Panc1 (cell line): ENCODE measurements around the gene PHF8. TPM values are rescaled to one million over a fixed set of nuclear protein-coding genes. Genes with fewer than 3 reads are reported as not detected.

Source experiments
- ATAC-seq: fragments of 200-7000 bp; cut with Tn5 transposase; 2 replicates; pipeline ENCODE4 v1.9.1; 2020; ENCODE audit warnings: mild to moderate bottlenecking, moderate library complexity
- BruUV-seq: library from RNA; stranded (reverse); fragments of 400-500 nt; replicated peaks from 2 replicates; lab custom pipeline; 2021; lab: Mats Ljungman, UMichigan
- CTCF ChIA-PET: fragments of 300-600 bp; sonication (Branson Sonifier 250); formaldehyde crosslinking; loops from one replicate; lab custom pipeline; 2022; ENCODE audit warnings: antibody characterized with exemption; lab: Charles Lee
- POLR2A ChIA-PET: fragments of 300-600 bp; sonication (Branson Sonifier 250); formaldehyde crosslinking; loops from one replicate; lab custom pipeline; 2022; ENCODE audit warnings: antibody characterized with exemption; lab: Charles Lee
- DNase-seq: peaks from one replicate; pipeline ENCODE4 v3.0.0-alpha.2; 2010; ENCODE audit warnings: low read depth, low spot score
- H3K27ac ChIP-seq: 2 replicates; pipeline ENCODE4 v1.5.1; 2011; ENCODE audit warnings: mild to moderate bottlenecking, low read length, inconsistent platforms
- H3K27me3 ChIP-seq: fragments of 200-500 bp; sonication (Bioruptor generic); 2 replicates; pipeline ENCODE4 v1.6.0; 2014; ENCODE audit warnings: low read length, inconsistent platforms; ENCODE audit not compliant: control insufficient read depth, insufficient read depth
- H3K36me3 ChIP-seq: fragments of 200-500 bp; sonication (Bioruptor generic); 2 replicates; pipeline ENCODE4 v1.5.1; 2014; ENCODE audit warnings: inconsistent platforms, mild to moderate bottlenecking, low read length, moderate library complexity; ENCODE audit not compliant: control insufficient read depth, insufficient read depth
- H3K4me1 ChIP-seq: 2 replicates; pipeline ENCODE4 v1.5.1; 2011; ENCODE audit warnings: inconsistent platforms, mild to moderate bottlenecking, low read length, moderate library complexity; ENCODE audit not compliant: control insufficient read depth, insufficient read depth
- H3K4me3 ChIP-seq, 2 experiments: 2 replicates each; pipeline ENCODE4 v1.5.1; 2011 to 2012; ENCODE audit warnings: low read depth in 2 of 2, low read length in 2 of 2, mild to moderate bottlenecking in 2 of 2, inconsistent platforms in 1 of 2, moderate library complexity in 1 of 2
- H3K9me3 ChIP-seq: fragments of 200-500 bp; sonication (Bioruptor generic); 2 replicates; pipeline ENCODE4 v1.5.1; 2014; ENCODE audit warnings: low read depth, mild to moderate bottlenecking, inconsistent platforms, low read length, moderate library complexity; ENCODE audit not compliant: control insufficient read depth, insufficient read depth
- CTCF ChIP-seq: fragments of 450-650 bp; IDR thresholded peaks from 2 replicates; pipeline ENCODE4 v1.5.1; 2017; ENCODE audit warnings: mild to moderate bottlenecking
- POLR2AphosphoS5 ChIP-seq: IDR thresholded peaks from 2 replicates; pipeline ENCODE4 v1.6.1; 2012; ENCODE audit warnings: mild to moderate bottlenecking, low read depth, low read length, moderate library complexity
- SIN3A ChIP-seq: IDR thresholded peaks from 2 replicates; pipeline ENCODE4 v1.6.1; 2012; ENCODE audit warnings: low read depth, mild to moderate bottlenecking, low read length, moderate library complexity, borderline replicate concordance; ENCODE audit not compliant: insufficient read depth
- TCF7L2 ChIP-seq: IDR thresholded peaks from 2 replicates; pipeline ENCODE4 v1.6.1; 2011; ENCODE audit warnings: mild to moderate bottlenecking, low read depth, low read length, inconsistent platforms
- in situ Hi-C: cut with HindIII; loops from 2 replicates; pipeline ENCODE4 v1.10.0; 2016; ENCODE audit warnings: low sequenced_read_pairs, low pct_unique_long_range_greater_than_20kb
- intact Hi-C: fragments of 100-400 bp; cut with micrococcal nuclease; formaldehyde crosslinking; loops from one replicate; pipeline ENCODE4 v1.10.0; 2022; ENCODE audit not compliant: unreplicated experiment
- total RNA-seq: library from RNA; stranded (reverse); gene quantifications from one replicate; pipeline ENCODE4 v1.2.1, GENCODE V29; 2021; ENCODE audit not compliant: unreplicated experiment
- TF ChIP-seq, protein P1 (sequence below), 2 experiments: IDR thresholded peaks; 2 replicates each; pipeline ENCODE4 v1.6.1; 2011 to 2012; ENCODE audit warnings: low read depth in 2 of 2, control low read depth in 1 of 2, low read length in 1 of 2, mild to moderate bottlenecking in 1 of 2, moderate library complexity in 1 of 2; ENCODE audit not compliant: insufficient read depth in 1 of 2

The PHF8 gene
- total RNA-seq, 1 experiment from 2014 or later = 27.5 TPM

DNA sequence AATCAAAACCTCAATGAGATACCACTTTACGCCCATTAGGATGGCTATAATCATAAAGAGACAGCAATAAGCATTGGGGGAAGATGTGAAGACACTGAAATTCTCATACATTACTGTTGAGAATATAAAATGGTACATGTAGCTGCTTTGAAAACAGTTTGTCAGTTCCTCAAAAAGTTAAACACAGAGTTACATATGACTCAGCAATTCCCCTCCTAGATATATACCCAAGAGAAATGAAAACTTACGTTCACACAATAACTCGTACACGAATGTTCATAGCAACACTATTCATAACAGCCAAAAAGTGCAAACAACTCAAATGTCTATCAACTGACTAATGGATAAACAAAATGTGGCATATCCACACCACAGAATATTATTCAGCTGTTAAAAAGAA lies 36.6 kb downstream of the PHF8 start:
- ATAC-seq (no peak), DNase-seq (no peak)
- Histone ChIP-seq H3K4me1 (no peaks in the 10 kb centered on the region), H3K27me3 (no peaks in the 10 kb centered on the region), H3K36me3 (no peaks in the 10 kb centered on the region), H3K27ac (no peak overlapping the region), H3K4me3 (no peak overlapping the region), H3K9me3 (no peaks in the 10 kb centered on the region)
- CTCF ChIA-PET = no interaction called here
- no peak for TF ChIP-seq POLR2AphosphoS5
- TF ChIP-seq CTCF = no peak
- TF ChIP-seq SIN3A = no peak
- TF ChIP-seq, protein P1, sequence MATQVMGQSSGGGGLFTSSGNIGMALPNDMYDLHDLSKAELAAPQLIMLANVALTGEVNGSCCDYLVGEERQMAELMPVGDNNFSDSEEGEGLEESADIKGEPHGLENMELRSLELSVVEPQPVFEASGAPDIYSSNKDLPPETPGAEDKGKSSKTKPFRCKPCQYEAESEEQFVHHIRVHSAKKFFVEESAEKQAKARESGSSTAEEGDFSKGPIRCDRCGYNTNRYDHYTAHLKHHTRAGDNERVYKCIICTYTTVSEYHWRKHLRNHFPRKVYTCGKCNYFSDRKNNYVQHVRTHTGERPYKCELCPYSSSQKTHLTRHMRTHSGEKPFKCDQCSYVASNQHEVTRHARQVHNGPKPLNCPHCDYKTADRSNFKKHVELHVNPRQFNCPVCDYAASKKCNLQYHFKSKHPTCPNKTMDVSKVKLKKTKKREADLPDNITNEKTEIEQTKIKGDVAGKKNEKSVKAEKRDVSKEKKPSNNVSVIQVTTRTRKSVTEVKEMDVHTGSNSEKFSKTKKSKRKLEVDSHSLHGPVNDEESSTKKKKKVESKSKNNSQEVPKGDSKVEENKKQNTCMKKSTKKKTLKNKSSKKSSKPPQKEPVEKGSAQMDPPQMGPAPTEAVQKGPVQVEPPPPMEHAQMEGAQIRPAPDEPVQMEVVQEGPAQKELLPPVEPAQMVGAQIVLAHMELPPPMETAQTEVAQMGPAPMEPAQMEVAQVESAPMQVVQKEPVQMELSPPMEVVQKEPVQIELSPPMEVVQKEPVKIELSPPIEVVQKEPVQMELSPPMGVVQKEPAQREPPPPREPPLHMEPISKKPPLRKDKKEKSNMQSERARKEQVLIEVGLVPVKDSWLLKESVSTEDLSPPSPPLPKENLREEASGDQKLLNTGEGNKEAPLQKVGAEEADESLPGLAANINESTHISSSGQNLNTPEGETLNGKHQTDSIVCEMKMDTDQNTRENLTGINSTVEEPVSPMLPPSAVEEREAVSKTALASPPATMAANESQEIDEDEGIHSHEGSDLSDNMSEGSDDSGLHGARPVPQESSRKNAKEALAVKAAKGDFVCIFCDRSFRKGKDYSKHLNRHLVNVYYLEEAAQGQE (IDR thresholded peaks at IDR 0.05; ENCODE audit: insufficient read depth in 1 of 2, low read depth in 2 of 2, low read length in 1 of 2) = no peak
- TF ChIP-seq TCF7L2 = no peak
- POLR2A ChIA-PET = no interaction called here
- in situ Hi-C loops = no loop called here
- BruUV-seq = no TSS peak
- intact Hi-C loops = no loop called here

DNA sequence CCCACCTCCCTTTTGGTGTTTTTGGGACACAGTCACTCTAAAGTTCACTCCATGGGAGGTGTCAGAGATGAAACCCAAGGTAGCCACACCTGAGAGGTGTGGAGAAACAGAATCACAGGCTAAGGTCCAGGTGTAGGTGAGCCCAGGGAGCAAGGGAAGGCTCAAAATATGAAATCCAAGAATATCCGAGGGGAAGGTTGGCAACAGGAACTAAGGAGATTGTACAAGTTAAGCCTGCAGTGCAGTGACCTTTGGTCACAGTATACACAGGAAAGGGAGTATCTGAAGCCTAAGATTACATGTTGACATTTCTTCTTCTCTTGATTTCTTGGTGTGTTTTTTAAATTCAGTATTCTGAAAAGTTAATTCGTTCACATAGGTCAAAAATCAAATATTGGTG lies 46.5 kb downstream of the PHF8 start:
- H3K27me3 ChIP-seq = no peaks in the 10 kb centered on the region
- no peaks in the 10 kb centered on the region for H3K9me3 ChIP-seq
- no peak for ATAC-seq
- H3K4me3 ChIP-seq = no peak overlapping the region
- in situ Hi-C loops (no loop called here), intact Hi-C loops (no loop called here)
- no peak overlapping the region for H3K27ac ChIP-seq
- ChIA-PET POLR2A (no interaction called here), CTCF (no interaction called here)
- H3K4me1 ChIP-seq = no peaks in the 10 kb centered on the region
- TF ChIP-seq POLR2AphosphoS5 (no peak), SIN3A (no peak), TCF7L2 (no peak), CTCF (no peak)
- TF ChIP-seq, protein P1 (IDR thresholded peaks at IDR 0.05; ENCODE audit: insufficient read depth in 1 of 2, low read depth in 2 of 2, low read length in 1 of 2) = no peak
- no TSS peak for BruUV-seq
- H3K36me3 ChIP-seq = 0 out of 2 replicates have a peak, but pooled peaks cover 3% of the 10 kb centered on the region
- no peak for DNase-seq
